HG02973 (cell line): ENCODE measurements around the gene FAM193A.

ENCODE experiments used
- ATAC-seq: cut with Tn5 transposase; IDR thresholded peaks from one replicate; pipeline ENCODE4 v1.9.1; 2021; ENCODE audit warnings: moderate library complexity; ENCODE audit not compliant: unreplicated experiment

Gene FAM193A, protein sequence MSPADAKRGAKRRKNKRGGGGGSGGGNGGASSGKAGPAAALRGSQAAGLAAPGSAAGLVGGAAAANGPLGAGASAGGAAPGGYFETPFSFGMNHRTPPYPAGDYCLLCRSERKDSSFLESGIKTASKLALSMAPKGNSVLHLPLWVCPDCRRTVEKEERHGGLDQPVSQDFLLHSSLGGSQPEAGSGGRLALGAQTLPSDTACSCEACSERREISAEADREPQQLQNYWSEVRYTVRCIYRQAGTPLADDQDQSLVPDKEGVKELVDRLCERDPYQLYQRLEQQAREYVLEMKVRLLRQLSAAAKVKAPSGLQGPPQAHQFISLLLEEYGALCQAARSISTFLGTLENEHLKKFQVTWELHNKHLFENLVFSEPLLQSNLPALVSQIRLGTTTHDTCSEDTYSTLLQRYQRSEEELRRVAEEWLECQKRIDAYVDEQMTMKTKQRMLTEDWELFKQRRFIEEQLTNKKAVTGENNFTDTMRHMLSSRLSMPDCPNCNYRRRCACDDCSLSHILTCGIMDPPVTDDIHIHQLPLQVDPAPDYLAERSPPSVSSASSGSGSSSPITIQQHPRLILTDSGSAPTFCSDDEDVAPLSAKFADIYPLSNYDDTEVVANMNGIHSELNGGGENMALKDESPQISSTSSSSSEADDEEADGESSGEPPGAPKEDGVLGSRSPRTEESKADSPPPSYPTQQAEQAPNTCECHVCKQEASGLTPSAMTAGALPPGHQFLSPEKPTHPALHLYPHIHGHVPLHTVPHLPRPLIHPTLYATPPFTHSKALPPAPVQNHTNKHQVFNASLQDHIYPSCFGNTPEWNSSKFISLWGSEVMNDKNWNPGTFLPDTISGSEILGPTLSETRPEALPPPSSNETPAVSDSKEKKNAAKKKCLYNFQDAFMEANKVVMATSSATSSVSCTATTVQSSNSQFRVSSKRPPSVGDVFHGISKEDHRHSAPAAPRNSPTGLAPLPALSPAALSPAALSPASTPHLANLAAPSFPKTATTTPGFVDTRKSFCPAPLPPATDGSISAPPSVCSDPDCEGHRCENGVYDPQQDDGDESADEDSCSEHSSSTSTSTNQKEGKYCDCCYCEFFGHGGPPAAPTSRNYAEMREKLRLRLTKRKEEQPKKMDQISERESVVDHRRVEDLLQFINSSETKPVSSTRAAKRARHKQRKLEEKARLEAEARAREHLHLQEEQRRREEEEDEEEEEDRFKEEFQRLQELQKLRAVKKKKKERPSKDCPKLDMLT (N-terminal part only)

DNA sequence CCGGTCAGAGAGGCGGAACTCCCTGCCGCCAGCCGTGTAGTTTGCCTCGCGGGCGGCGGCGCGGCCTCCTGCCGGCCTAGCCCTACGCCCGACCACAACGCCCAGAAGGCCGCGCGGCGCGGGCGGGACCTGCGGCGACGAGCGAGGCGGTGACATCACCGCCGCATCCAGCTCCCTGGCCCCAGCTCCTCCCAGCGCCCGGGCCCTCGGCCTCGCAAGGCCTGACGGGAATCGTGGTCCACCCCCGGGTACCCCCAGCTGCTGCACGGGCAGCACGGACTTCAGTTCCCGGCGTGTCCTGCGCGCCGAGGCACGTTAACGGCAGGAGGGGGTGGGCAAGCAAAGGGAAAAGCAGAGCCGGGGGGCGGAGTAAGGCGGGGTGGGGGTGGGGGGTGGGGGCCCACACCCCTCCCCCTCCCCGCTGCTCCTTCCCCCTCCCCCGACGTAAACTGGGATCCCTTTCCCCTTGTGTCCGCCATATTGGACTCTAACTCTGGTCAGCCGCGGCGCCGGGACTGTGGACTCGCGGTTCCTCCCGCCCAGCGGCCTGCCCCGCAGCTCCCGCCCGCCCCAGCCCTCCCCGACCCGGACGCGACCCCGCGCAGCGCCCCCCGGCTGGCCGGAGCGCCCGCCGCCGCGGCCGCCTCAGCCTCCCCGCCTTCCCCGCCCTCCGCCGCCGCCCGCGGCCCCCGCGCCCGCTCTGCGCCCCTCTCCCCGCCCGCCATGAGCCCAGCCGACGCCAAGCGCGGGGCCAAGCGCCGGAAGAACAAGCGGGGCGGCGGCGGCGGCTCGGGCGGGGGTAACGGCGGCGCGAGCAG, at the start of gene FAM193A:
TSS of gene FAM193A (plus strand) at position 455 of the 818 bp plus-strand sequence. CDS start at position 724, 269 bp downstream.
- ATAC-seq, result peak; percentile 87

DNA sequence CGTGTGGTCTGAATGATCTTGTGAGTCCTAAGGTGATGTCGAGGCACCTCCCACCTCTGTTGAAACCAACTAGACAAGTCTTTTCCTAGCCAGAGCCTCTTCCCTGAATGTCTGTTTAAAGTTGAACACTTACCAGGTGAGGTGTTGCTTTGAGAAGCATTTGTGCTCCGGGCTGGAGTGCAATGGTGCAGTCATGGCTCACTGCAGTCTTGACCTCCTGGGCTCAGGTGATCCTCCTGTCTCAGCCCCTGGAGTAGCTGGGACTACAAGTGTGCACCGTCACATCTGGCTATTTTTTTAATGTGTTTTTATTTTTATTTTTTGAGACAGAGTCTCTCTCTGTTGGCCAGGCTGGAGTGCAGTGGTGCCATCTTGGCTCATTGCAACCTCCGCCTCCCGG, 49.5 kb upstream of the FAM193A start:
- ATAC-seq, result no peak

DNA sequence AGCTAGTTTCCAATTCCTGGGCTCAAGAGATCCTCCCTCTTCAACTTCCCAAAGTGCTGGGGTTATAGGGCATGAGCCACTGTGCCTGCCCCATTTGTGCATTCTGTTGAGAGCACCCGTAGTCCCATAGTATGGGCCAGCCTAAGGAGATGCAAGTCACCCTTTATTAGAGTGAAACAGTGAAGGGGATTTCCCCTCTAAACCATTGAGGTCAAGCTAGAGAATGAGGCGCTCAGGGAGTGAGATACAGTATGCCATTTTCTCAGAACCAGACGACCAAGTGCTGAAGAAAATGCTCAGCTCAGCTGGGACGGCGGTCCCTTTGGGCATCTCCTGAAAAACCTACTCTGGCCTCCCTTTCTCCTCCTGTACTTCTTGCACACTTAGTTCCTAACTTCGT, 48.8 kb upstream of the FAM193A start:
- peak; percentile 49 for ATAC-seq

DNA sequence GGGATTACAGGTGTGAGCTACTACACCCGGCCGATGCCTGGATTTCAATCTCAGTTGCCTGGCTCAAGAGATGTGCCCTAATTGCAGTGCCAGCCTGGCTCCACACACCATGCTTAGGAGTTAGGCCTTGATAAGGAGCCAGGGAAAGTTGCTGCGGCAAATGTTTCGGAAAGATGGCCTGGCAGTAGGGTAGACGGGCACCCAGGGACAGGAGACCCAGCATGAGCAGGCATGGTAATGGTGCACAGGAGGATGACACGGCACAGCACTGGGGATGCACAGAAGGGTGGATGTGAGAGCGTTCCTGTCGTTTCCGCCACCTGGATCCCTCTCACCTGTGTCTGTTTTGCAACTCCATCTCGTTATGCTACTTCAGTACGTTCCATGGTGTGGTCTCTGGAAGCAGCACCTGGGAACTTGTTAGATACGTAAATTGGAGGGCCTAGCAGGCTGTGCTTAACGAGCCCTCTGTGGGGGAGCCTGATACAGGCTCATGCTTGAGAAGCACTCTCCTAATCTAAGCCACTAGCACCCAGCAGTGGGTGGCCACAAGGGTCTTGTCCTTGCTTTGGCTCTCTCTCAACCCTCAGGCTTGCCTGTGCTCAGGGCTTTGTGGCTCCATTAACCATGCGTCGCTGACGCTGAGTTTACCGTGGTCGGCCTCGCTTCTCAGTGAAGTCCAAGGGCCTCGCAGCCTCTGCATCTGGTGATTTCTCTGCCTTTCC, 47.2 kb upstream of the FAM193A start:
- no peak for ATAC-seq

DNA sequence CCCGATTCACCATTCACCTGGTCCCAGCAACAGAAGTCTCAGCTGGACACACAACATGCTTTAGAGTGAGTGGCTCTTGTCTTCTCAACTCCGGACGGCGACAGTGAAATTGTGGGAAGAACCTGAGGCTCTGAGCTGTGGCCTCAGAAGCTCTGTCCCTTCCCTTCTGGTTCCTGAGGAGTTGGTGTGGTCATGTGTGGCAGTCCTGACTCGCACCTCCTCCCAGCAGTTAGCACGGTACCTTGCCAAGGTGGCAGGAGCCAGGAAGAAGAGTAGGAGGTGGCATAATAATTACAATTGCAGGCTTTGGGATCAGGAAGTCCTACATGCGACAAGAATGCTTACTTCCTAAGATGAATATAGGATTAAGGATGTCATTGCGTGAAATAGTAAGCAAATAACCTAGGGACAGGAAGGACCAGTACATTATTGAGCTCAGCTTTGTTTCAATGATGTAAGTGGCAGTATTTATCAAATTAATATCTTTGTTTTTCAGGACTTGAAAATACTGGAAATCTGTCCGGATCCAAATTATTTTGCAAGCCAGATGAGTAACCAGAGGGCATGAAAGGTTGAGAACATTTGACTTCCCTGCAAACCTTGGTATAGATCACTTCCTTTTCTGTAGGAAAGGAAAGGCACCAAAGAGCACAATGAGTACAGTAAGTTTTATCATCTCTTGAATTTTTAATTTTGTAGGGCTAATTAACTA, 46.5 kb upstream of the FAM193A start:
- ATAC-seq, result no peak

DNA sequence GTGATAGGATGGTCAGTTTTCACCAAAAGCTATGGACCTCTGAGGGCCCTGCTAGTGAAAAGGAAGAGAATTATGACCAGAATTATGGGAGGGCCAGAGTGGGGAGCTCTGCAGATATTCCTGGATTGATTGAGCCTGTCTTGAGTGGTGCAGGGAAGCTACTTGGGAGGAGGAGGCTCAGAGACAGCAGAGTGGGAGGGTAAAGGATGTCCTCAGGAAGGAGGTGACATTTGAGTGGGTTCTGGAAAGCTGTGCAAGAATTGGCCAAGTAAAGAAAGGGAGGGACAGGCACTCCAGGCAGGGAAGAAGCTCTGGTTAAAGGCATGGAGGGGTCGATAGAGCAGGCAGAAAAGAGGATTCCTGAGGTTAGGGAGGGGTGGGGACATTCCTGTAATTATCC, 43.5 kb upstream of the FAM193A start:
- no peak for ATAC-seq

DNA sequence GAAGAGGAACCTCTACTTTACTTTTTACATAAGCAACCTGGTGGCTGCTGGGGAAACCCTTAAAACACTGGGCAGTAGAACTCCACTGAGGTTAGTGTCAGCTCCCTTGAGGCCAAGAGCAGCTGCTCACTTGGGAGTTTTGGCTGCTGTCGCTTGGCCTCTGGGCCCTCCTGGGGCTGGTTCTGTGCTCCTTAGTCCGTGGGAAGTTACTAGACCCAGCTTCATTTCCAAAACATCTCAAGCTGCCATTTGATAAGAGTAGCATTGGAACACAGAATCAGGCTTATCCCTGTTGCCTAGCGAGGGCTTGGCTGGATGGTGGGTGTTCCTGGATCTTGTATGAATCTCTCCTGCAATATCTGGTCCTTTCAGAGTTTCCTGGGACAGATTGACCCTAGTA, 41.5 kb upstream of the FAM193A start:
- no peak for ATAC-seq

DNA sequence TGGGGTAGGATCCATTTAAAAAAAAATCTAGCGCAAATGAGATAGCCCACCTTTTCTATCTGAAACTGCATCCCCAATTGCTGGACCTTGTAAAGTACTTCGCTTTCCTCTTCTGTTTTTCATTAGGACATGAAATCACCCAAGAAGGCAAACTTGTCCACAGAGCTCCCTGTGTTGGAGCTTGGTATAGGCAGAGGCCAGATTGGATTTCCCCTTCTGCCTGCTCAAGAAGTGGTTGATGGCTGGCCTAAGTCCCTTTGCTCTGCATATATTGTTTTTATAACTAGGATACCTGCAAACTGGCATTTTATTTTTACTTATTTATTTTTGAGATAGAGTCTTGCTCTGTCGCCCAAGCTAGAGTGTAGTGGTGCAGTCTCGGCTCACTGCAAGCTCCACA, 39.1 kb upstream of the FAM193A start:
- no peak for ATAC-seq

DNA sequence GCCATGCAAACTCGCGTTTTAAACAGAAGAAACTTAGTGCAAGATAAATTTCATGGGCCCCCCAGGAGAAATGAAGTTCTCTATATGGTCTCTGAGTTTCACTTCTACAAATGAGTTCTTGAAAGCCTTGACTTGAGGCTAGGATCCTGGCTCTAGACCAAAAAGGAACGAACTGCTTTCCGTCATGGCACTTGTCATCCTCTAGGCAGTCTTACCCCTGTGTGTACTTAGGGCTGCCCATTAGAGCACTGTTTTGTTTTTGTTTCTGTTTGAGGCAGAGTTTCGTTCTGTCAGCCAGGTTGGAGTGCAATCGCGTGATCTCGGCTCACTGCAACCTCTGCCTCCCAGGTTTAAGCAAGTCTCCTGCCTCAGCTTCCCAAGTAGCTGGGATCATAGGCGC, 38.5 kb upstream of the FAM193A start:
- peak; percentile 94 for ATAC-seq

DNA sequence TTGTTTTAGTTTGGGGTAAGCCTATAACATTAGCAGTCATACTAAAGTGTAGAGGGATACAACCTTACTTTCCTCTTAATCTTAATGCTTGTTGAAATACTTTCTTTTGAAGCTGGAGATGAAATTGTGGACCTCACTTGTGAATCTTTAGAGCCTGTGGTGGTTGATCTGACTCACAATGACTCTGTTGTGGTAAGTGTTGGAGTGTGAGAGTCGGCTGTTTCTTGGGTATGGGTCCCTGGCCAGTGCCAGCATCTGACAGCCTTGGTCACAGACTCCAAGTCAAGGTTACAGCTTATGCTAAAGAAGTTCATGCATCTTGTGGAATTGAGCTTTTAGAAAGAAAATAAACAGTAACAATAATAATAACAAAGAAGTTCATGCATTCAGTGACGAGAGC, 35.9 kb upstream of the FAM193A start:
- no peak for ATAC-seq

DNA sequence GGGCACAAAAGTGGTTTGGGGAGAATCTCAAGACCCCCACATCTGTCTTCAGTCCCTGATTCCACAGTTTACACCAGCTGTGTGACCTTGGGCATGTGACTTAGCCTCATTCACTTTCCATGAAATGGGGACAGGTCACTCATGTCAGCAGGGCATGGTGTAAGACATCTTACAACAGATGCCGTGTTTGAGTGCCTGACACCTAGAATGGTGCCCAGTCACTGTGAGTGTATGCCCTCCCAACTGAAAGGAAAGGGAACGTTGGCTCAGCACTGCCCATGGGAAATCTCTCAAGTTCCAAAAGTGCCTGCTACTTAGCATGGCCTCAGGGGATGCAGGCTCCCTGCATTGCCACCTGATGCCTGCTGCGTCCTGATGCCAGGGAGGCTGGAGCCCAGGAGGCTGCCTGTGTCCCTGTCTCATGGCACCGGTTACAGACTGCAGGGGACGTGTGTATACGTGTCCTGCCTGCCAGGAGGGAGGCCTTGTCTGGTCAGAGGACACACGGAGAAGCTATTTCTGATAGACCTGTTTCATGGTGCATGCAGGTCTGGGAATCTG, 35.3 kb upstream of the FAM193A start:
- no peak for ATAC-seq

DNA sequence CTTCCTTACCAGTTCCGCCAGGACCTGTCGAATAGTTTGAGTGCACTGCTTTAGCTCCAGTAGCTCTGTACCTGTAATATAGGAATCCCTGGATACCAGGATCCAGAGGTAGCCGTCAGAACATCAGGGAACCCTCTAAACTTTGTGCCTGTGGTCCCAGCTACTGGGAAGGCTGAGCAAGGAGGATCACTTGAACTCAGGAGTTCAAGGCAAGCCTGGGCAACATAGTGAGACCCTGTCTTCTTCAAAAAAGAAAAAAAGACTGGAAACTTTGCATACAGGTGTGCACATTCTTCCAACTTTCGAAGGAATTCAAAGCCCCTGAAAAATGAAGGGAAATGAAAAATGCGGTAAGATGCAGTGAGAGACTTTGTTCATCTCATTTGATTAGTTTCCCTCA, 32.6 kb upstream of the FAM193A start:
- no peak for ATAC-seq

DNA sequence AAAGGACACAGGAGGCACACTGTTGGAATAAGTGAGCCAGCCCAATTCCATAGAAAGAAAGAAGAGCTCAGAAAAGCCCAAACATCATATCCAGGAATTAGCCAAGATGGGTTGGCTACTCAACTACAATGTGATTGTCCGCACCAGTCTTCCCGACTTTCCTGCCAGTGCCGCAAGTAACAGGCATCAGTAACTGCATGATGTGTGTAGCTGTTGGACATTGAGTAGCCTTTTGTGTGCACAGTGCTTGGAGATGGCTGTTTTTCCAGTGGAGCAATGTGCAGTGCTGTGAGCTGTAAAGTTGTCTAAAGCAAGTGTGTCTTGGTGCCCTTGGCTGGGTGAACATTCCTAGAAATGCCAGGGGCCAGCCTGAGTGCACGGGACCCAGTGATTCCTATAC, 29.2 kb upstream of the FAM193A start:
- no peak for ATAC-seq

DNA sequence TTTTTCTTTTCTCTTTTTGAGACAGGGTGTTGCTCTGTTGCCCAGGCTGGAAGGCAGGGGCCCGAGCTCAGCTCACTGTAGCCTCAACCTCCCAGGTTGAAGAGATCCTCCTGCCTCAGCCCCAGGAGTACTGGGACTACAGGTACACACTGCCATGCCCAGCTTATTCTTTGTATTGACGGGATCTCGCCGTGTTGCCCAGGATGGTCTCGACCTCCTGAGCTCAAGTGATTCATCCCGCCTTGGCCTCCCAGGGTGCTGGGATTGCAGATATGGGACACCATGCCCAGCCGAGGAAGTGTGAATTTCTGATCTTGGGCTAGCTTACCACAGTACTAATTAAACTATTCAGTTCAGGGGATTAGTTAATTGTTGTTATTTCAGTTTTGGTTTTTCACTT, 28.6 kb upstream of the FAM193A start:
- ATAC-seq, result no peak

DNA sequence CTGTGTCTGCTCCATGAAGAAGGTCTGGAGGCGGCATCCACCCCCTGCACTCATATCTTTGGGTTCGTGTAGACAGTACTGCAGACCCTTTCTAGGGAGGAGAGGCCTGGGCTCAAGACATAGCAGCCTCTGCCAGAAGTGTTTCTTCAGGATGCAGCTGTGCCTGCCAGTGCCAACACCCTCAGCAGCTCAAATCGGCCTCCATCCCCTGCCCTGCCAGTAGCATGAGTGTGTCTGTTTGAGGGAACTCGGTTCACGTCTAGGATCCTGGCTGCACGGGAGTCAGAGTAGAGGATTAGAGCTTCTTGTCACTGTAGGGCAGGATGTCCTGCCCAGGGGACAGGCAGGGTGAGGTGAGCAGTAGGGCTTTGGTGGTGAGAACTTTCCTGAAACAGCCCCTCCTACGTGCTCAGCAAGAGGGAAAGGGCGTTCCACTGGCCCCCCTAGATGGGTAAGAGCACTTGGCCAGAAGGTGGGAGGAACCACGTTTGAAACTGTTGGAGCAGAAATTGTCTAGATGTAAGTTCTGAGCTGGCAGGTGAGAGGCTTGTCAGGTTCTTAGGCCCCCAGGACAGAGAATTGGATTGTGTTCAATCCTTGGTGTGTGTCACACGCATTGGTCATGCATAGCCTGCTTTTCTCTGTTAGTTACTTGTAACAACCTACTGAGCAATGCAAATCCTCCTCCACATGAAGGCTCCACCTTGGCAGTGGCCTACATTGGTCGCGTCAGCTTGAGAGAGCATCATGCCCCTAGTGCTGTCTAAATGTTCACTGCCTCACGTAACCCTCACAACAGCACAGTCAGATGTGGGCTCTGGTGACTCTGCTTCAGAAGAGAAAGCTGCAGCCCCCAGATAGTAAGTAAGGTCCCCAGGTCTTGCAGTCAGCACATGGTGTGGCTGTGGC, 25.8 kb upstream of the FAM193A start:
- ATAC-seq, result no peak

DNA sequence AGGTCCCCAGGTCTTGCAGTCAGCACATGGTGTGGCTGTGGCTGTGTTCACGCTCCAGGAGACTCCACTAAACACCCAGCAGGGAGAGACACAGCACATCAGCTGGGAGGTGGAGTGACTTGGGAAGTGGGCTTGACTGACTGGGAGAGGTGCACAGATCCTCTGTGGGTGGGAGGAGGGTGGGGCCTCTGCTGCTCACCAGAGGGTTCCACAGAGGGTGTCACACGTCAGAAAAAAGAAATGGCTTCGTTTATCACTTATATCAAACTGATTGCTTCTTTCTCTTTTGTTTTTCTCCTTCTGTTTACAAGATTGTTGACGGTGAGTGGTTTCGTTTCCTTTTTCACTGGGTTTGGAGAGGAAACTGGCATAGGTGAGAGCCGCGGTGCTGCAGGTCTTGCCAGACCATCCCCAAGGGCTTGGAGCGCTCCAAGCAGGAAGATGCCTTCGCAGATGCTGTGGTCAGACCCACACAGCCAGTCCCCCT, 24.8 kb upstream of the FAM193A start:
- peak; percentile 44 for ATAC-seq

DNA sequence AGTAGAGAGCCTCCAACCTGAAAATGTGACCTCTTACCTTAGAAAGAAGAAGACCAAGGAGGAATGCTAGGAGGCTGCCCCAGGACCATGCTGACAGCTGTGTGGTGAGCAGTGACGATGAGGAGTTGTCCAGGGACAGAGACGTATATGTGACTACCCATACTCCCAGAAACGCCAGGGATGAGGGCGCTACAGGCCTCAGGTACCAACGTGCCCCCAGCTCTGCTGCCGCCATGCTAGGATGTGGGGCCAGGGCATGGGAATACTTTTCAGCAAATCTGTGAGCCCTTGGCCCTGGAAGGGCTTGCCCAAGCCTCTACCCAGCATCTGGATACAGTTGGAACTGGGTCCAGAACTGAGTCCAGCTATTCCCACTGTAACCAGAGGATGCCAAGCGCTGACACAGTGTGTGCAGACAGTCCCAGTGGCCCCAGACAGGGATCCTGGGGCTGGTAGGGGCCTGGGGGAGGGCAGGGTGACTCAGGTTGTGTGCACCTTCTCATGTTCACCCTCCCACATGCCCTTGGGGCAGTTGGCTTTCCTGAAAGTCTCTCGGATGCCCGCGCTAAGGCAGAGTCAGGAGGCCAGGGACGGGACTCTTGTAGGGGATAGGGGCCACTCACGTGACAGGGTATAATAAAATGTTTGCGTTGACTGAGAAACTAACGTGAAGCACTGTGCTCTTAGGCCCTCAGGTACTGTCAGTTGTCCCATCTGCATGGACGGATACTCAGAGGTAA, 23.9 kb upstream of the FAM193A start:
- no peak for ATAC-seq
